ENCODE data around the gene ADISSP.

The ADISSP gene

DNA sequence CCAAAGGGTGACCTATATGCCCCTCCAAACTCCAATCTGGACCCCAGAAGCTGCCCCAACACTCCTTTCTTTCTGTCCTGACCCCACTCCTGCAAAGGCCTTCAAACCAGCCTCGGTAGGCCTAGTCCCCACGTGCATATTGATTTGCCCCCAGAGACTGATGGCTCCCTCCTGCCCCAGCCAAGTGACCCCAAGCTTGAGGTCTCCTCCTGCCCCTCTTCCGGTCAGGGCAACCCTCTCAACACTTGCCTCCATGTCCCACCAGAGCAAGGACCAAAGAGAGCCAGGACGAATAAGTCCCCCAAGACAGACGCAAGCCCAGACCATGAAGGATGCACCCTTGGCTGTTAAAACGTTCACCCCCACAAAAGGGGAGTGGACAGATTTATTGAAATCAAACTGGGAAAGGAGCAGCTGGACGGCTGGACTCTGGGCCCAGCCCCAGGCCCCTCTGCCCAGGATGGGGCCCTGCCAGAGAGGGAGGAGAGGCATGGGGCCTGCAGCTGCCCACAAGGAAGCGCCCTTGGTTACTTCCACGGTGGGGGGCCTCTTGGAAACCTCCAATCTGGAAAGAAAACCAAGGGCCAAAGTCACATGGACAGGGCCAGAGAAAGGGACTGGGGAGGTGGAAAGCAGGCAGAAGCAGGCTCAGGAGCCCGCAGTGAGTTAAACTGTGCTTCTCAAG, 16.1 kb upstream of the ADISSP start:
- in situ Hi-C loops (cut with MboI; ENCODE audit: low pct_unique_long_range_greater_than_20kb, low sequenced_read_pairs) = no loop called here
- no peak for DNase-seq

DNA sequence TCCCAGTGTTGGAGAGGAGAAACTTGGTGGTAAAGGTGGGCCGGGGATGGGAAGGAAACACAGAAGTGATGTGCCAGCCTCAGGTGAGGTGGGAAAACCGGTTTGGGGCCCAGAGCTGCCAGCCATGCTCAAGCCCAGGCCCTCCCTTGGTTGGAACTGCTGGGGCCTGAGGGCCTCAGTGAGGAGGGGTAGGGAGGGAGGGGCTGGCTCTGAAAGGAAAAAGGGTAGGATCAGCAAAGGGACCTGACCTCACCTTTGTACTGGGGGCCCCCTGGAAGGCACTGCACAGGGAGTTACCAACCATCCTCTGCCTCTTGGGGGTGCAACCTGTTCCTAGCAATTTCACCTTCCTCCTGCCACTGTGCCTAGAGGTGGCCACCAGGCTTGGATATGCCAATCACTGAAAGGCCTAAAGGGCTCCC, 15.5 kb upstream of the ADISSP start:
- no peak for DNase-seq
- in situ Hi-C loops (cut with MboI; ENCODE audit: low pct_unique_long_range_greater_than_20kb, low sequenced_read_pairs) = no loop called here

DNA sequence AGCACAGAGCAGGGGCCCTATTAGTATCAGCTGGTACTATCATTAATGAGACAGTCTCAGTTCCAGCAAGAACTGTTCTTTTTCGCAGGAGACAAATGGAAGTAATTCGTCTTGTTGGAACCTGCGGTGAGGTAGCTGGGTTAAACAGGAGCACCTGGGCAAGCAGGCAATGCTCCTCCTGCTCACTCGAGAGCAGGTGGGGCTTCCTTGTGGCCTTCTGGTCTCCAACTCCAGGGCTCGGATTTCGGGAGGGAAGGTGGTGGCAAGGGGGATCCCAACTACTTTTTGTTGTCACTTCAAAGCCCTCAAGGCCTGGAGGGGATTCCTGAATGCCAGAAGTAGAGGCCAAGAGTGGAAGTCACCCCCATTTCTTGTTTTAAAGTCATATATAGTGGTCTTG, 15.0 kb upstream of the ADISSP start:
- no peak for DNase-seq
- in situ Hi-C loops (cut with MboI; ENCODE audit: low pct_unique_long_range_greater_than_20kb, low sequenced_read_pairs) = no loop called here

DNA sequence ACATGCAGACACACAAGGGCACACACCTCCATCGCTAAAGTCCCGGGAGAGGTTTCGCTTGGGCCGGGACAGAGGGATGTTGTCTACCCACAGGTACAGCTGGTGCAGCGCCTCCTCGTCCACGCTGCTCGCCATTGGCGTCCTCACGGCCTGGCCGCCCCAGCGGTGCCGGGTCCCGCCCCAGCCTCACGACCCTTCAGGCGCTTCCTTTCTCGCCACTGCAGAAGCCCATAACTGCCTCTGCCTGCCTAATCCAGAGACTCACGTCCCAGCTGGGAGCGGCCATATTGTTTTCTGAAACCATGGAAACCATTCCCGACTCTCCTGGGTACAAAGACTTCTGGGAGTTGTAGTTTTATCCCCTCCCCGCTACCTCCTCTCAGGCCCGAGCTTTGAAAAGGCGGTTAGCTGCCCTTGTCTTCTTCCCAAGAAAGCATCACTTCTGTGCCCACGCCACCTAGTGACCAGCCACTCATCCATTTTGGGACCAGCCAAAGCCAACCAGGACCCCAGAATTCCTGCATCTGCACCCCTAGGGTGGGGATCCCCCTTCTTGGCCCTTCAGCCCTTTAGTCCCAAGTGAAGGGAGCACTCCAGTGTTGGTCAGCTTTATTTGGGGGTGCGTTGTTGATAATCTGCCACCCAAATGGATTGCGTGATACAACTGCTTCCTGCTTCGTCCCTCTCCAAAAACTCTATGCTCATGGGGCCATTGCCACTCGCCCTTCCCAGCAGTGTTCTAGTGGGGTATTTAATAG, 13.8 kb upstream of the ADISSP start, which contains the start of gene SPEF1:
Gene SPEF1 (minus strand): TSS at position 296 of the 758 bp plus-strand sequence. CDS start 161 bp downstream, at position 135.
- DNase-seq = peak; percentile 93
- in situ Hi-C loops (cut with MboI; ENCODE audit: low pct_unique_long_range_greater_than_20kb, low sequenced_read_pairs) = no loop called here

- DNase-seq = no peak
- in situ Hi-C loops (cut with MboI; ENCODE audit: low pct_unique_long_range_greater_than_20kb, low sequenced_read_pairs) = no loop called here
These were observed 11.4 kb upstream of the ADISSP start for GRCh38 chr20:3778976-3779375.

DNA sequence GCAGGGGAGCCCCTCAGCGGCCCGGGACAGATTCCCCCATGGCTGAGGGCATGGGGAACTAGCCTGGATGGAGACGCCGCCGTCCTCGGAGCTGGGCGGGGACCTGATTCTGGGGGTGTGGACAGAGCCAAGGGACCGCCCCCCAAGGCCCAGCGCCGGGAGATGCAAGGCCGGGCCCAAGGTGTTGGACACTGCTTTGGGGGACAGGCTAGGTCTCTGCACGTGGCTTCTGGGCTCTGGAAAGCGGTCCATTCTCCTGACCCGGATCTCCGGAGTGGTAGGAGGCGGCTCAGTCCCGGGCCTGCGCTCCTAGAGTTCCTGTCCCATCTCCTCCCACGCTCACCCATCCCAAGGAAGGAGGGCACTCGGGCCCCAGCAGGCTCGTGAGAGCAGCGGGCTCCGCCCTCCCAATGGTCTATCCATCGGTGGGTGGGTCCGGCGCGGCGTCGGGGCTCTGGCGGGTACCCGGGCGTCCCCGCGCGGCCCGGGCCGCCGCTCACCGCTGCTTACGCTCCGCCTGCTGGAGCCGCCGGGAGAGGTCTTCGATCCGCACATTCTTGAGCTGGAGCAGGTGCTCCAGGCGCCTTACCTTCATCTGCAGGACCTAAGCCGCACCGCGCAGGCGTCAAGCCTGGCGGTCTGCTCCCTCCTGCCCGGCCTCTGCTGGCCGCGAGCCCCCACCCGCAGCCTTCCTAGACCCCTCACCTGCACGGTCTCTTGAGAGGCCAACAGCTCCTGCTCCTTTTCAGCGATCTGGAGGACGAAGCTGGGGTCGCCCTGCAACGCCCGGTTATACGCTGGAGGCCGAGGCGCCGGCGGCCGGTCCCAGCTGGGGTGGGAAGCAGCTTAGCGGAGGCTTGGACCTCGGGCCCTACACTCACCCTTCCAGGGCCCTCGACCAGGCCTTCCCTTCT, 10.4 kb upstream of the ADISSP start:
- DNase-seq = no peak

GRCh38 chr20:3777381-3777715, 9.8 kb upstream of the ADISSP start:
- in situ Hi-C loops (cut with MboI; ENCODE audit: low pct_unique_long_range_greater_than_20kb, low sequenced_read_pairs) = no loop called here
- no peak for DNase-seq

More for the DNA sequence above, 10.4 kb upstream of the ADISSP start:
- in situ Hi-C loops (cut with MboI; ENCODE audit: low pct_unique_long_range_greater_than_20kb, low sequenced_read_pairs) = no loop called here

DNA sequence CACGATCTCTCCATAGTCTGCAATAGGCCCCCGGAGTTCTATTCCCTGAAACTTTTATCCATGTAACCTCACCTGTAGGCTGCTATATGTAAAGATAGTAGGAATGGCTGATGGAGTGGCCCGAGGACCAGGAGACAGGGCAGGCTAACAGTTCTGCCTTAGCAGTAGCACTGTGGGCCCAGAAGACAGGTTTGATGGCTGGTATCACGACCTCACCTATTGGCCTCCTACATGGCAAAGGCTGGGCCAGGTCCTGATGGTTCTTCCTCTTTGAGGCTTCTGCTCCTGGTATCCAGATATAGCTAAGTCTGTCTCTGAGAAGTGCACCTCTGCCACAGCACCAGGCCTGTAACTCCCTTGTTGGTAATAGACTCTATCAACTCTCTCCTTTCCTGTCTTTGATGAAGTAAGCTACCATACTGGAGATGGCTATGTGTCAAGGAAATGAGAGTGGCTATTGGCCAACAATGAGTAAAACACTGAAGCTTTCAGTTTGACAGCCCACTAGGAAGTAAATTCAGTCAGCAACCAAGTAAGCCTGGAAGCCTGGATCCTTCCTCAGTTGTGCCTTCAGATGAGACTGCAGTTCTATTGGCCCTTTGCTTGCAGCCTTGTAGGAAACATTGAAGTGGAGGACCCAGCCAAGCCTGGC, 8.0 kb upstream of the ADISSP start:
- in situ Hi-C loops (cut with MboI; ENCODE audit: low pct_unique_long_range_greater_than_20kb, low sequenced_read_pairs) = no loop called here
- DNase-seq = no peak

DNA sequence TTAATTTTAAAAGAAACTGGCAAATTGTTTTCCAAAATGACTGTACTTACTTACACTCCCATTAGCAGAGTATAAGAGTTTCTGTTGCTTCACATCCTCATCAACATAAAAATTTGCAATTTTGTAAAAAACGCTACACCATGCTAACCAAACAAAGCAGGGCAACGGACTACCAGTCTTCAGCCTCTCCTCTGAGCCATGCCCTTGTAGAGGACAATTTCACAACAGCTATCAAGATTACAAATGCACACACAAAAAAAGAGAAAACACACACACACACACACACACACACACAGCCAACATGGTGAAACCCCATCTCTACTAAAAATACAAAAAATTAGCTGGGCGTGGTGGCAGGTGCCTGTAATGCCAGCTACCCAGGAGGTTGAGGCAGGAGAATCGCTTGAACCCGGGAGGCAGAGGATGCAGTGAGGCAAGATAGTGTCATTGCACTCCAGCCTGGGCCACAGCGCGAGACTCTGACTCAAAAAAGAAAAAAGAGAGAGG, 4.1 kb upstream of the ADISSP start:
- DNase-seq = no peak
- in situ Hi-C loops (cut with MboI; ENCODE audit: low pct_unique_long_range_greater_than_20kb, low sequenced_read_pairs) = no loop called here

DNA sequence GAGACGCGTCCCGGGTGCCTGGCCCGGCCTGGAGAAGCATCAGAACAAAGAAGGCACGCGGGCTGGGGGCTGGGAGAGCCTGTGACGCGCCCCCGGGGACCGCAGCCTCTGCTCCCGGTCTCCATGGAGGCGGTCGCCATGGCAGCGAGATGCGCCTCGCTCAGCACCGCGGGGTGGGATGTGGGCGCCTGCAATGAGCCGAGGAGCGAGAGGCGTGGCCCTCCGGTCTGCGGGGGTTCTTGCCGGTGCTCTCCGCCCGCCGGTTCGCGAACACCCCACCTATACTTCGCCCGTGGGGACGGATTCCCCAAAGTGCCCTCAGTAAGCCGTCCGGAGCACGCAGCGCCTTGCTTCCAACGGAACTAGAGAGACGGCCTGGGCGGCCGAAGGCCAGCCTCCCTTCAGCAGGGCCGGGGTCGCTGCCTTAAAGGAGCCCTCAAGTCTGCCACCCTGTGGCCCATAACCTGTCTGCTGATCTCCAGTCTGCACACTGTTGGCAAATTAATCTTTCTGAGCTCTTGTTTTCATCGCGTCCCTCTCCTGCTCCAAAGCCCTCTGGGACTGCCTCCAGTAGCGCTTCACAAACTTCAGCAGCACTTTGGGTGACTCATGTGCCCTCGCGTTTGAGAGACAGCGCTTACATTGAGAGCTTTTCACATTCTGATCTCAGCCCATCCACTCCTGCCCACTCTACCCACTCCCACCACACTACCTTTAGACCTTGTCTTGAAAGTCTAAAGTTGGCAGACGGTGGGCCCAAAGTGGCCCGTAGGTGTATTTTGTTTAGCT, 983 bp upstream of the ADISSP start:
- in situ Hi-C loops (cut with MboI; ENCODE audit: low pct_unique_long_range_greater_than_20kb, low sequenced_read_pairs) = no loop called here
- DNase-seq = peak; percentile 85

DNA sequence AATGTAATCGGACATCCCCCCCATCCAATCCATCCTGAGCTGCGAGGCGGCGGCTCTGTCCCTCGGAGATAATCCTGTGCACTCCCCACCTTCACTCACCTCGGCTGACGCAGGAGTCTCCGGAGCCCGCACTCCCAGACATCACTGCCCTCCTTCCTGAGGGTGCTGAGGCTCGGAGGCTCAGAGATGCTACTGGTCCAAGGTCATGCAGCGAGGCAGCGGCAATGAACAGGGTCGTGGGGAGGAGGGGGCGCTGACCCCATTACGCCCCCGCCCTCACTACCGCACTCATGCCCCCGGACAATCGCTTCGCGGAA, 485 bp downstream of the ADISSP start:
- in situ Hi-C loops (cut with MboI; ENCODE audit: low pct_unique_long_range_greater_than_20kb, low sequenced_read_pairs) = no loop called here
- no peak for DNase-seq

- in situ Hi-C loops (cut with MboI; ENCODE audit: low pct_unique_long_range_greater_than_20kb, low sequenced_read_pairs) = no loop called here
- DNase-seq = no peak
These were observed 987 bp downstream of the ADISSP start for GRCh38 chr20:3766422-3767109.

GRCh38 chr20:3765171-3765882, 2.2 kb downstream of the ADISSP start:
- in situ Hi-C loops (cut with MboI; ENCODE audit: low pct_unique_long_range_greater_than_20kb, low sequenced_read_pairs) = no loop called here
- no peak for DNase-seq

DNA sequence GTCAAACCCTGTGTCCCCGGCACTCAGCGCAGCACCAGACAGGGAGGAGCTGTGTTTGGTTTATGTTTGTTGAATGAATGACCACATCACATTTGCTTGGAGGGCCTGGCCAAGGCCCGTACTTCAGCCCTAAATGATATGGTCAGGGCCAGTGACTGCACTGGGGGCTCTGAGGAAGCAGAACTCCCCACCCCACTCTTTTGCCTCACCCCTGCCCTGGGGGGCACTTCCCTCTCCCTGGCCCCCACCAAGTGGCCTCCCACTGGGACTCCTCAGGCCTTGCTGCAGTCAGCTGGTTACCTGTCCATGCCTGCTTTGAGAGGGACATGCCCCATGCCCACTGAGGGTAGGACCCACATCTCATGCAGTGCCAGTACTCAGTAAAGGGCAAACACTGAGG, 2.9 kb downstream of the ADISSP start:
- in situ Hi-C loops (cut with MboI; ENCODE audit: low pct_unique_long_range_greater_than_20kb, low sequenced_read_pairs) = no loop called here
- DNase-seq = no peak

GRCh38 chr20:3763671-3764601, 3.6 kb downstream of the ADISSP start:
- DNase-seq = no peak
- in situ Hi-C loops (cut with MboI; ENCODE audit: low pct_unique_long_range_greater_than_20kb, low sequenced_read_pairs) = no loop called here

DNA sequence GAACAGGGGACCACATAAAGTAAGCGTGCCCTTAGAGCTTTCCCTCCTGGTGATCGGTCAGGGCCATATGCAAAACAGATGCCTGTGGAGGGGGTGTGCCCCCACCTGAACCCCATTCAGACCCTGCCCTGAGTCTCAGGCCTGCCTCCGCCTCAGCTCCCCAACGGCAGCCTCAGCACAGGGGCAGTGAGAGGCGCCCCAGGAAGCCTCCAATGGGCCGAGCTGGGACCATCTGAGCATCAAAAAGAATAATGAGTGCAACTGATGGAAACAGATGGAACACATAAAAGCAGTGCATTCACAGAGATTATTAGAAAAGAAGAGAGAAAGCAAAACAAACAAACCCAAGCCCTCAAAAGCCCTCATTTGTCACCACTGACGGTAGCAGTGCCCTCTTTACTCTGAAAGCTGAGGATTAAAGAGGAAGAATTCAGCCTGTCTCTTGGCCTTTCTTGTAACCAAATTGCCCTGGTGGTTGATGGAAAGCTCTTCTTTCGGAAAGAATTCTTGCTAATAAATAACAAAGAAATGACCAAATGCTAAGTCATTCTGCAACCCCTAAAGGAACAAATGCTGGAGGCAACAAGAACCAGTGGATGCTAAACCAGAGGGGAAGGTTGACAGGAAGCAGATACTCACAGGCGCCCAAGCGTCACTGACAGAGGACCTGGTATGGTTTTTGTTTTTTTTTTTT, 6.8 kb downstream of the ADISSP start:
- no peak for DNase-seq
- in situ Hi-C loops (cut with MboI; ENCODE audit: low pct_unique_long_range_greater_than_20kb, low sequenced_read_pairs) = no loop called here

Measured in KBM-7 (cell line).